Neural crest cell (in vitro differentiated cells): ENCODE results near the gene TOX3. TPM values are rescaled to one million over a fixed set of nuclear protein-coding genes. Genes with fewer than 3 reads are reported as not detected.

Experiments
- DNase-seq: peaks from one replicate; pipeline ENCODE4 v3.0.0; 2021; ENCODE audit warnings: low read depth, mixed read lengths, low spot score
- H3K27ac Mint-ChIP-seq: one replicate; pipeline ENCODE4 v1.8.0; 2021; ENCODE audit warnings: mild to moderate bottlenecking, mixed read lengths; ENCODE audit not compliant: unreplicated experiment
- H3K27me3 Mint-ChIP-seq: 2 replicates; pipeline ENCODE4 v1.8.0; 2021; ENCODE audit warnings: low read depth, mild to moderate bottlenecking, mixed read lengths
- H3K36me3 Mint-ChIP-seq: 2 replicates; pipeline ENCODE4 v1.8.0; 2021; ENCODE audit warnings: low read depth, mild to moderate bottlenecking, mixed read lengths
- H3K4me1 Mint-ChIP-seq: 2 replicates; pipeline ENCODE4 v1.8.0; 2021; ENCODE audit warnings: mixed read lengths
- H3K4me3 Mint-ChIP-seq: one replicate; pipeline ENCODE4 v1.8.0; 2021; ENCODE audit warnings: mild to moderate bottlenecking, mixed read lengths
- H3K9me3 Mint-ChIP-seq: 2 replicates; pipeline ENCODE4 v1.8.0; 2021; ENCODE audit warnings: mixed read lengths
- CTCF ChIP-seq: fragments of 200-600 bp; sonication (generic); conservative IDR thresholded peaks from 2 replicates; pipeline ENCODE4 v1.5.0; 2021; ENCODE audit warnings: antibody characterized with exemption, mild to moderate bottlenecking
- total RNA-seq: library from RNA; stranded (reverse); gene quantifications from 2 replicates; pipeline ENCODE4 v1.2.1, GENCODE V29; 2021

The TOX3 gene
- total RNA-seq, 1 donor from 2014 or later = 37.5 TPM

GRCh38 chr16:52496051-52496876, 50.7 kb downstream of the TOX3 start:
- Mint-ChIP-seq H3K4me3 (no peak overlapping the region), H3K4me1 (peaks cover 49% of the 10 kb centered on the region), H3K36me3 (peaks cover 4% of the 10 kb centered on the region), H3K9me3 (no peaks in the 10 kb centered on the region), H3K27me3 (no peaks in the 10 kb centered on the region), H3K27ac (no peak overlapping the region)
- no peak for TF ChIP-seq CTCF
- no peak for DNase-seq

GRCh38 chr16:52494621-52495020, 52.3 kb downstream of the TOX3 start:
- no peak for TF ChIP-seq CTCF
- Mint-ChIP-seq H3K4me1 (peaks cover 47% of the 10 kb centered on the region), H3K4me3 (no peak overlapping the region), H3K27ac (no peak overlapping the region), H3K9me3 (peaks cover 3% of the 10 kb centered on the region), H3K36me3 (peaks cover 8% of the 10 kb centered on the region), H3K27me3 (no peaks in the 10 kb centered on the region)
- DNase-seq = no peak

GRCh38 chr16:52494145-52494544, 52.8 kb downstream of the TOX3 start:
- peaks cover 8% of the 10 kb centered on the region for H3K36me3 Mint-ChIP-seq
- H3K4me3 Mint-ChIP-seq = no peak overlapping the region
- H3K27me3 Mint-ChIP-seq = no peaks in the 10 kb centered on the region
- no peak for DNase-seq
- no peak for TF ChIP-seq CTCF
- H3K9me3 Mint-ChIP-seq = peaks cover 3% of the 10 kb centered on the region
- H3K27ac Mint-ChIP-seq = no peak overlapping the region
- peaks cover 42% of the 10 kb centered on the region for H3K4me1 Mint-ChIP-seq

- H3K27me3 Mint-ChIP-seq = no peaks in the 10 kb centered on the region
- TF ChIP-seq CTCF = no peak
- peaks cover 30% of the 10 kb centered on the region for H3K4me1 Mint-ChIP-seq
- peaks cover 8% of the 10 kb centered on the region for H3K36me3 Mint-ChIP-seq
- no peak overlapping the region for H3K27ac Mint-ChIP-seq
- peaks cover 3% of the 10 kb centered on the region for H3K9me3 Mint-ChIP-seq
- DNase-seq = no peak
- H3K4me3 Mint-ChIP-seq = no peak overlapping the region
These were observed 54.1 kb downstream of the TOX3 start for GRCh38 chr16:52492789-52493357.

- Mint-ChIP-seq H3K4me3 (no peak overlapping the region), H3K27ac (no peak overlapping the region), H3K4me1 (peaks cover 15% of the 10 kb centered on the region), H3K9me3 (peaks cover 7% of the 10 kb centered on the region), H3K36me3 (peaks cover 10% of the 10 kb centered on the region), H3K27me3 (no peaks in the 10 kb centered on the region)
- DNase-seq = no peak
- no peak for TF ChIP-seq CTCF
These were observed 55.7 kb downstream of the TOX3 start for GRCh38 chr16:52491216-52491615.
